Stimulated activated CD8-positive, alpha-beta memory T cell treated with anti-CD3 and anti-CD28 coated beads, Interleukin-12 subunit alpha, Interleukin-12 subunit beta, amount 100 ng/mL, for 1 hour (primary cell): ENCODE measurements around the gene CXCL3.

Source experiments
- DNase-seq: peaks from one replicate; pipeline ENCODE4 v3.0.0-alpha.2; 2020; ENCODE audit warnings: low read depth

Gene CXCL3

GRCh38 chr4:74012130-74012529 lies 26.4 kb downstream of the CXCL3 start:
- no peak for DNase-seq

- DNase-seq: no peak
Measured at GRCh38 chr4:74009307-74009706, 29.2 kb downstream of the CXCL3 start.

GRCh38 chr4:74006009-74006476 lies 32.4 kb downstream of the CXCL3 start:
- DNase-seq: no peak

GRCh38 chr4:74005528-74005927 lies 33.0 kb downstream of the CXCL3 start:
- no peak for DNase-seq

DNA sequence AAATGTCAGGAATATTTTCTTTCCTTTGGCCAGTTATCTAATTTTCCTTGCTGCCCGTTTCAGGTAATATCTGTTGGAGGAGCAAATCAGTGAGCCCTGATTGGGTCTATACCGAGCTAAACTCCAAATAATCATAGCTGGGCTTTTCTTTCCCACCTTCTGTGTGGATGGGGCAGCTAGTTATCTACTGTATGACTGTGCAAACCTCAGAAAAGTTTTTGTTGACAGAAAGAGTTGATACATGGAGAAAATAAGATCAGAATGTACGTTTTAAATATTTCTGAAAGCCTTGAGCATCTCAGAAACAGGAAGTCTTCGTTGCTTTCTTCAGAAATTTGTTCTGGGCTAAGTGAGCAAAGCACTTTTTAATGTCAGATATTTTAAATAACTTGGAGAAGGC lies 33.8 kb downstream of the CXCL3 start:
- no peak for DNase-seq

DNA sequence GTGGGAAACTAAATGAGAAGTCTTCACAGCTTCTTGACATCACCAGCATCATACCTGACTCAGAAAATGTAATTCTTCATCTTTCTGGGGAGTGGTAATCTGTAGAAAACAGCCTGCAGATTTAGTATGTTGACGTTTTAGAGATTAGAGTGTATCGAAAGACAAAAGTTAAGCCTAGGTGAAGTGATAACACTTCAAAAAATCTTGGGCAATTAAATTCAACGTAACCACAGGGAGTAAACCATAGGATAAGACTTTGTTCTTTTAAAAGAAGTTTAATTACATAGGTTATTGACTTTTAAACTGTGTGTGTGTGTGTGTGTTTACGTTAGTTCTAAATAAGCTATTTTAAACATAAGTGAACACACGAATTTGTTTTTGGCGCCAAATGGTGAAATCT lies 38.2 kb downstream of the CXCL3 start:
- DNase-seq: no peak

DNA sequence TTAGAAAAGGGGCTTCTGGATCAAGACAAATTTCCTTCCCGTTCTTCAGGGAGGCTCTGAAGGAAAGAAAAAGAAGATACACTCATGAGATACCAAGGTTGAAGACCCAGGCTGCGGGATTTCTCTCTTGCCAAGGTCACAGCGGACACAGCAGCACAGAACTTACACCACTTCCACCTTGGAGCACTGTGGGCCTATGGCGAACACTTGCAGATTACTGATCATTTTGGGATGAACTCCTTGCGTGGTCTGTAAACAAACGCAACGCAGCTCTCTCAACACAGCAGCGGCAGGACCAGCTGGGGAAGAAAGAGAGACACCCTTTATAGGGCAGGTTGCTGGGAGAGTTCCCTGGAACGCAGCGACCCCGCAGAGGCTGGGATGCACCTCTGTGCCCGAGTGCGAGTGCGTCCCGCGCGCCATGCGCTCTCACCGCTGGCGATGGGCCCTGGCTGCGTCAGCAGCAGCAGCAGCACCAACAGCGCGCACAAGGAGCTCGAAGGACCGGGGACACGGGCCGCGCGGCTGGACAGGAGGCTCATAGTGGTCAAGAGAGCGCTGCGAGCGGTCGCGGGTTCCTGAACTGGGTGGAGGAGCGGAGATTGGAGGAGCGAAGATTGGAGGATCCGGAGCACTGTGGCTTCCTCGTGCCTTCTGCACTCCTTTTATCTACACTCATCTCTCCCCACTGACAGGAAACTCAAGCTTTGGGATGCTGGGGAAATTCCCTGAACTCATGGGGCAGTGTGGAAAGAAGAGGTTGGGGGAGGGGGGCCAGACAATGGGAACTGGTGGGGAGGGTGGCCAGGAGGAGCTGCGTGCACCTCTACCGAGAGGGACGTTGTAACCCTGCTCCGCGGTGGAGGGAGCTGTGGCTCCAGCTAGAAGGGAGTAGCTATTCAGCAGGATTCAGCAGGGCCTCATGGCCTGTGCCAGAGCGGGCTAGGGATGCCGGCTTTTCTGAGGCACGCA lies 40.2 kb downstream of the CXCL3 start, which contains the start of gene CXCL5:
TSS of gene CXCL5 (minus strand) at position 638 of the 972 bp plus-strand sequence. CDS start at position 542, 96 bp downstream.
- no peak for DNase-seq

GRCh38 chr4:73992050-73992449 lies 46.4 kb downstream of the CXCL3 start:
- no peak for DNase-seq

- DNase-seq: no peak
Measured at GRCh38 chr4:73991742-73992000, 46.8 kb downstream of the CXCL3 start.

- DNase-seq: no peak
Measured at GRCh38 chr4:73990988-73991741, 47.3 kb downstream of the CXCL3 start.

- no peak for DNase-seq
Measured at GRCh38 chr4:73989928-73990327, 48.6 kb downstream of the CXCL3 start.

DNA sequence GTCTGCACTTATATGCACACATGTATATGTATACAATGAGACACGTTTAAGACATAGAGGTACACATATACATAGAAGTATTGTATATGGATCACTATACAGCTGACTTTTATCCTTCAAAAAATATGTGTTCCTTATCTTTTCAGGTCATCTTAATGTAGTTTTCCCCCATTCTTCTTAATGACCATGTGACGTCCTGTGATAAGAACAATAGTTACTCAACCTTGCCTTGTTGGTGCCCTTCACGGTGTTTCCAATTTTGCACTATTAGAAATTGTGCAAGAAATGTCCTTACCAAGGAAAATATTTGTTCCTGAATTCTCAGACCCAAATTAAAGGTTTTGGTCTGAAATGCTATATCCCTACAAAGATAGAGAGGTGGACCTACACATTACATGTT lies 49.5 kb downstream of the CXCL3 start:
- DNase-seq: no peak

DNA sequence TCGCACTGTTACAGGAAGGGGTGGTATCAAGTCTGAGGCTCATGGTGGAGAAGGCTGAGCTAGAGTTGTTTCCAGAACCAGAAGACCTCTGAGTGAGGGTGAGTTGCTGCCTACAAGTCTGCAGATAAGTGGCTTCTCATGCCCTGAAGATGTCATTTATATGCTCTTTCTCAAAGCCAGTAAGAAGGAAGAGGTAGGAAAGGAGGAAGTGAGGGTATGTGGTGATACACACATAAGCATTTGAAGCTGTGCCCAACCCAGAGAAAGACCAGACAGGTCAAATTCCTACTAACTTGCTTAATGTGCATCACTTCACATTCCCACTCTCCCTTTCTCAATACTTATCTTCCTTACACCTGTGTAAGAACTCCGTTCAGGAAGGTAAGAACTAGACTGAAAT lies 50.4 kb downstream of the CXCL3 start, which contains the start of gene PPBP:
TSS of gene PPBP (minus strand) at position 130 of the 400 bp plus-strand sequence. CDS start at position 43, 87 bp downstream.
- DNase-seq: no peak
